K562 (cell line): Measurements from ENCODE around the gene HOXB1. TPM values are rescaled to one million over a fixed set of nuclear protein-coding genes. Genes with fewer than 3 reads are reported as not detected.

ENCODE experiments used
- ATF6 ChIP-seq: sonication (generic); formaldehyde crosslinking; IDR thresholded peaks from 2 replicates; pipeline ENCODE4 v1.4.0; 2020; ENCODE audit warnings: mild to moderate bottlenecking, missing genetic modification reagents
- CEBPB ChIP-seq: fragments of 450-650 bp; IDR thresholded peaks from 2 replicates; pipeline ENCODE4 v1.6.1; 2016; ENCODE audit warnings: missing genetic modification characterization, missing compliant biosample characterization
- DNMT1 ChIP-seq: fragments of 450-650 bp; IDR thresholded peaks from 2 replicates; pipeline ENCODE4 v1.6.1; 2016; ENCODE audit warnings: antibody characterized with exemption, mild to moderate bottlenecking
- ESRRB ChIP-seq: fragments of 250-450 bp; sonication (Bioruptor Pico); IDR thresholded peaks from 2 replicates; pipeline ENCODE4 v1.5.0; 2020; ENCODE audit warnings: mild to moderate bottlenecking, moderate library complexity, borderline replicate concordance
- FIP1L1 ChIP-seq: fragments of 200-400 bp; formaldehyde crosslinking; IDR thresholded peaks from 2 replicates; pipeline ENCODE4 v1.6.1; 2018; ENCODE audit warnings: mild to moderate bottlenecking, low read depth, low read length; ENCODE audit not compliant: poor library complexity, severe bottlenecking
- HOMEZ ChIP-seq: fragments of 250-450 bp; sonication (Bioruptor Pico); IDR thresholded peaks from 2 replicates; pipeline ENCODE4 v1.4.0; 2020; ENCODE audit warnings: mild to moderate bottlenecking, moderate library complexity
- KLF1 ChIP-seq: fragments of 450-650 bp; IDR thresholded peaks from 2 replicates; pipeline ENCODE4 v1.6.1; 2016; ENCODE audit warnings: missing genetic modification characterization, missing compliant biosample characterization
- NRF1 ChIP-seq, 2 experiments: fragments of 450-650 bp; IDR thresholded peaks in 1 of 2; conservative IDR thresholded peaks in 1 of 2; 2 replicates each; pipeline ENCODE4 v1.6.1; 2014; ENCODE audit warnings: mild to moderate bottlenecking in 2 of 2
- PTBP1 ChIP-seq: fragments of 200-400 bp; formaldehyde crosslinking; IDR thresholded peaks from 2 replicates; pipeline ENCODE4 v1.6.1; 2017; ENCODE audit warnings: low read depth, low read length
- RBM17 ChIP-seq: fragments of 200-400 bp; formaldehyde crosslinking; IDR thresholded peaks from 2 replicates; pipeline ENCODE4 v1.6.1; 2017; ENCODE audit warnings: low read depth, mild to moderate bottlenecking, low read length, borderline replicate concordance
- RBM34 ChIP-seq: fragments of 200-400 bp; formaldehyde crosslinking; IDR thresholded peaks from 2 replicates; pipeline ENCODE4 v1.6.1; 2018; ENCODE audit warnings: low read length, borderline replicate concordance; ENCODE audit not compliant: insufficient read depth
- RBM39 ChIP-seq: fragments of 200-400 bp; formaldehyde crosslinking; optimal IDR thresholded peaks from 2 replicates; pipeline ENCODE3; 2018; ENCODE audit warnings: low read depth, low read length
- SIN3B ChIP-seq: fragments of 450-650 bp; IDR thresholded peaks from 2 replicates; pipeline ENCODE4 v1.6.1; 2017; ENCODE audit warnings: low read depth, mild to moderate bottlenecking, moderate library complexity
- TAF9B ChIP-seq: fragments of 450-650 bp; IDR thresholded peaks from 2 replicates; pipeline ENCODE4 v1.6.1; 2018; ENCODE audit warnings: mild to moderate bottlenecking; ENCODE audit not compliant: partially characterized antibody
- ZNF140 ChIP-seq: fragments of 250-450 bp; sonication (Bioruptor Pico); IDR thresholded peaks from 2 replicates; pipeline ENCODE4 v1.8.0; 2021; ENCODE audit warnings: moderate library complexity, mild to moderate bottlenecking, inconsistent platforms
- ZNF431 ChIP-seq: sonication (generic); formaldehyde crosslinking; IDR thresholded peaks from 2 replicates; pipeline ENCODE4 v1.8.0; 2022; ENCODE audit warnings: mild to moderate bottlenecking, missing genetic modification reagents
- ZNF583 ChIP-seq: fragments of 250-450 bp; sonication (Bioruptor Pico); IDR thresholded peaks from 2 replicates; pipeline ENCODE4 v1.4.0; 2020
- ZNF586 ChIP-seq: fragments of 450-650 bp; formaldehyde crosslinking; conservative IDR thresholded peaks from 2 replicates; pipeline ENCODE4 v1.4.0; 2020; ENCODE audit warnings: mild to moderate bottlenecking, moderate library complexity
- polyA plus RNA-seq, 8 experiments: library from polyadenylated mRNA; depleted of rRNA in 4 of 8; stranded (reverse) in 5 of 8; unstranded in 3 of 8; fragments of >200 nt; fragmentation: Nextera tagmentation in 2 of 8; fragmentation: Illumina TruSeq in 1 of 8; extraction: Ambion mirVana in 2 of 8; extraction: Trizol in 1 of 8; gene quantifications; 2 replicates each; pipeline versions ENCODE4 v1.2.1 to v1.2.3, GENCODE V29; 2011 to 2014; ENCODE audit warnings: inconsistent platforms in 1 of 8, missing spikeins in 1 of 8
- total RNA-seq, 7 experiments: library from RNA; depleted of rRNA in 6 of 7; stranded (reverse); fragments of >200 nt in 6 of 7; fragmentation: Illumina TruSeq in 2 of 7; extraction: Trizol in 2 of 7; gene quantifications; 2 replicates each; pipeline versions ENCODE4 v1.2.1 to v1.2.3, GENCODE V29; 2011 to 2021; ENCODE audit warnings: low replicate concordance in 1 of 7
- TF ChIP-seq, protein P1 (sequence below): IDR thresholded peaks from 3 replicates; pipeline ENCODE4 v1.6.1; 2011; ENCODE audit warnings: borderline replicate concordance, mild to moderate bottlenecking, moderate library complexity; ENCODE audit not compliant: insufficient read length; ENCODE audit errors: extremely low read depth

HOXB1 gene
- total and polyA plus RNA-seq, 9 of the 15 experiments (the other 6 are each of a cell fraction or from before 2014, with no cell fraction given), result 0.04 TPM; not detected in 8

DNA sequence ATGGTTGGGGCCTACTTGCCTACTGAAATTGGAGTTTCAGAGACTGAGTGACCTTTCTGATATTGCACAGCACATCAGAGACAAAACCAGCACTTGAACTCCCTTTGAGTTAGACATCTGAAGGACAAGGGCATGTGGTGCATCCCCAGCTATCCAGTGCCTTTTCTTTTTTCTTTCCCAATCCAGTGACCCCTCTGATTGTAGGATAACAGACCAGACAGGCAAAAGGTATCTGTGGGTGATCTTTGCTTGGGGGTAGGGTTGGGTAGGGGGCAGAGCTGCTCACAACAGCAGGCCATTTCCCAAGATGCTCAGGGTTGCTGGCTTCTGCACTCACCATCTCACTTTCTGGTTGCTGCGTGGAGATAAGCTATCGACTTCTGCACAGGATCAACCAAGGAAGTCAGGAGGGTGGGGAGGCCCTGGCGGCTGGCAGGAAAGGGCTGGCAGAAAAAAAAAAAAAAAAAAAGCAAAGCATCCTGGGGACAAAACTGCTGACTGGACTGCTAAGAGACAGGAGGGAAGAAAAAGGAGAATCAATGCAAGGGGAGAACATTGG, 42.2 kb downstream of the HOXB1 start (continued):
- TF ChIP-seq HOMEZ (CRISPR knock-in tag), result no peak
- TF ChIP-seq ZNF140 (CRISPR knock-in tag), result no peak
- TF ChIP-seq ESRRB (CRISPR knock-in tag), result no peak
- TF ChIP-seq ZNF431 (CRISPR knock-in tag), result no peak
- TF ChIP-seq RBM39, result no peak
- TF ChIP-seq NRF1 (conservative IDR thresholded peaks at IDR 0.05 in 1 of 2, IDR thresholded peaks at IDR 0.05 in 1 of 2), result peak; percentile 58 to 61
- TF ChIP-seq ATF6, result 0 out of 2 replicates have a peak, but pooled peaks have one; percentile 35
- TF ChIP-seq CEBPB (tag), result no peak
- no peak for TF ChIP-seq KLF1 (tag)
- no peak for TF ChIP-seq SIN3B
- TF ChIP-seq DNMT1, result no peak
- peak; percentile 85 for TF ChIP-seq ZNF583 (CRISPR knock-in tag)
- no peak for TF ChIP-seq RBM34
- TF ChIP-seq PTBP1, result no peak
- TF ChIP-seq FIP1L1, result no peak
- TF ChIP-seq, protein P1, sequence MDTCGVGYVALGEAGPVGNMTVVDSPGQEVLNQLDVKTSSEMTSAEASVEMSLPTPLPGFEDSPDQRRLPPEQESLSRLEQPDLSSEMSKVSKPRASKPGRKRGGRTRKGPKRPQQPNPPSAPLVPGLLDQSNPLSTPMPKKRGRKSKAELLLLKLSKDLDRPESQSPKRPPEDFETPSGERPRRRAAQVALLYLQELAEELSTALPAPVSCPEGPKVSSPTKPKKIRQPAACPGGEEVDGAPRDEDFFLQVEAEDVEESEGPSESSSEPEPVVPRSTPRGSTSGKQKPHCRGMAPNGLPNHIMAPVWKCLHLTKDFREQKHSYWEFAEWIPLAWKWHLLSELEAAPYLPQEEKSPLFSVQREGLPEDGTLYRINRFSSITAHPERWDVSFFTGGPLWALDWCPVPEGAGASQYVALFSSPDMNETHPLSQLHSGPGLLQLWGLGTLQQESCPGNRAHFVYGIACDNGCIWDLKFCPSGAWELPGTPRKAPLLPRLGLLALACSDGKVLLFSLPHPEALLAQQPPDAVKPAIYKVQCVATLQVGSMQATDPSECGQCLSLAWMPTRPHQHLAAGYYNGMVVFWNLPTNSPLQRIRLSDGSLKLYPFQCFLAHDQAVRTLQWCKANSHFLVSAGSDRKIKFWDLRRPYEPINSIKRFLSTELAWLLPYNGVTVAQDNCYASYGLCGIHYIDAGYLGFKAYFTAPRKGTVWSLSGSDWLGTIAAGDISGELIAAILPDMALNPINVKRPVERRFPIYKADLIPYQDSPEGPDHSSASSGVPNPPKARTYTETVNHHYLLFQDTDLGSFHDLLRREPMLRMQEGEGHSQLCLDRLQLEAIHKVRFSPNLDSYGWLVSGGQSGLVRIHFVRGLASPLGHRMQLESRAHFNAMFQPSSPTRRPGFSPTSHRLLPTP, result no peak
- no peak for TF ChIP-seq ZNF586 (CRISPR knock-in tag)
- peak; percentile 41 for TF ChIP-seq TAF9B
- TF ChIP-seq RBM17, result no peak
